ENCODE measurements around the gene ATP8A2. TPM values are rescaled to one million over a fixed set of nuclear protein-coding genes. Genes with fewer than 3 reads are reported as not detected.
"Not testable (repeated sequence)": the region's sequence is repeated elsewhere in the genome, so short reads cannot be mapped to it uniquely, and the experiment has no call there.

ATP8A2 gene
- total RNA-seq, 2 experiments from 2014 or later: not detected

- Histone ChIP-seq H3K4me2 (ENCODE audit: low read length) (no peak overlapping the region), H3K9me3 (ENCODE audit: low read length) (no peaks in the 10 kb centered on the region), H2AFZ (ENCODE audit: low read length) (no peak overlapping the region), H3K4me1 (ENCODE audit: insufficient read depth, low read length, poor library complexity, severe bottlenecking) (no peaks in the 10 kb centered on the region), H3K79me2 (ENCODE audit: insufficient read depth, low read depth, low read length) (no peaks in the 10 kb centered on the region), H3K27ac (ENCODE audit: low read depth, low read length, poor library complexity, severe bottlenecking) (no peak overlapping the region), H3K4me3 (ENCODE audit: low read depth, low read length, poor library complexity, severe bottlenecking) (no peak overlapping the region), H3K9me2 (ENCODE audit: insufficient read depth, low read length) (no peaks in the 10 kb centered on the region), H4K20me1 (ENCODE audit: insufficient read depth, low read length) (no peaks in the 10 kb centered on the region), H3K36me3 (ENCODE audit: insufficient read depth, low read length) (no peaks in the 10 kb centered on the region)
- intact Hi-C loops (cut with micrococcal nuclease; ENCODE audit: unreplicated experiment): no loop called here
- ChIA-PET POLR2A (no interaction called here), CTCF (ENCODE audit: unreplicated experiment) (no interaction called here)
- no TSS peak for BruUV-seq (replicated peaks)
- DNase-seq (ENCODE audit: low spot score): no peak
- TF ChIP-seq CTCF (conservative IDR thresholded peaks at IDR 0.05; ENCODE audit: low read length) (no peak), EZH2phosphoT487 (IDR thresholded peaks at IDR 0.05; ENCODE audit: borderline replicate concordance, low read depth, low read length) (no peak)
These were observed 695.8 kb downstream of the ATP8A2 start for GRCh38 chr13:26067601-26068000.

GRCh38 chr13:26068372-26068771 is 696.6 kb downstream of the ATP8A2 start:
- H4K20me1 ChIP-seq (ENCODE audit: insufficient read depth, low read length); H2AFZ ChIP-seq (ENCODE audit: low read length); H3K9me3 ChIP-seq (ENCODE audit: low read length); H3K4me1 ChIP-seq (ENCODE audit: insufficient read depth, low read length, poor library complexity, severe bottlenecking); DNase-seq (ENCODE audit: low spot score); H3K4me3 ChIP-seq (ENCODE audit: low read depth, low read length, poor library complexity, severe bottlenecking); H3K79me2 ChIP-seq (ENCODE audit: insufficient read depth, low read depth, low read length); BruUV-seq (replicated peaks); intact Hi-C loops (cut with micrococcal nuclease; ENCODE audit: unreplicated experiment); H3K36me3 ChIP-seq (ENCODE audit: insufficient read depth, low read length); H3K27ac ChIP-seq (ENCODE audit: low read depth, low read length, poor library complexity, severe bottlenecking); H3K4me2 ChIP-seq (ENCODE audit: low read length); H3K9me2 ChIP-seq (ENCODE audit: insufficient read depth, low read length); CTCF ChIA-PET (ENCODE audit: unreplicated experiment): not testable (repeated sequence)
- POLR2A ChIA-PET: interaction anchor here (0.6 kb wide), 1 partner anchor 404 kb away, joined by 4 read pairs; no protein-coding TSS in a partner anchor

- H3K79me2 ChIP-seq (ENCODE audit: insufficient read depth, low read depth, low read length); H2AFZ ChIP-seq (ENCODE audit: low read length); intact Hi-C loops (cut with micrococcal nuclease; ENCODE audit: unreplicated experiment); H3K4me3 ChIP-seq (ENCODE audit: low read depth, low read length, poor library complexity, severe bottlenecking); H3K4me1 ChIP-seq (ENCODE audit: insufficient read depth, low read length, poor library complexity, severe bottlenecking); H3K4me2 ChIP-seq (ENCODE audit: low read length); BruUV-seq (replicated peaks); H3K9me2 ChIP-seq (ENCODE audit: insufficient read depth, low read length); H3K27ac ChIP-seq (ENCODE audit: low read depth, low read length, poor library complexity, severe bottlenecking); H3K36me3 ChIP-seq (ENCODE audit: insufficient read depth, low read length); H4K20me1 ChIP-seq (ENCODE audit: insufficient read depth, low read length); DNase-seq (ENCODE audit: low spot score); H3K9me3 ChIP-seq (ENCODE audit: low read length): not testable (repeated sequence)
- POLR2A ChIA-PET: interaction anchor here (0.7 kb wide), 1 partner anchor 1052 kb away, joined by 3 read pairs; no protein-coding TSS in a partner anchor
- CTCF ChIA-PET (ENCODE audit: unreplicated experiment): interaction anchor here (0.6 kb wide), 1 partner anchor 41 kb away, joined by 3 read pairs; no protein-coding TSS in a partner anchor
These were observed 697.9 kb downstream of the ATP8A2 start for GRCh38 chr13:26069642-26070041.

- no peaks in the 10 kb centered on the region for H3K79me2 ChIP-seq (ENCODE audit: insufficient read depth, low read depth, low read length)
These were observed 699.9 kb downstream of the ATP8A2 start for GRCh38 chr13:26071691-26072090.

More at GRCh38 chr13:26071691-26072090, 699.9 kb downstream of the ATP8A2 start:
- no peak for TF ChIP-seq EZH2phosphoT487 (IDR thresholded peaks at IDR 0.05; ENCODE audit: borderline replicate concordance, low read depth, low read length)
- no peak for TF ChIP-seq CTCF (conservative IDR thresholded peaks at IDR 0.05; ENCODE audit: low read length)
- Histone ChIP-seq H3K9me2 (ENCODE audit: insufficient read depth, low read length) (no peaks in the 10 kb centered on the region), H4K20me1 (ENCODE audit: insufficient read depth, low read length) (no peaks in the 10 kb centered on the region), H3K9me3 (ENCODE audit: low read length) (no peaks in the 10 kb centered on the region), H2AFZ (ENCODE audit: low read length) (no peak overlapping the region), H3K4me3 (ENCODE audit: low read depth, low read length, poor library complexity, severe bottlenecking) (no peak overlapping the region), H3K4me2 (ENCODE audit: low read length) (no peak overlapping the region), H3K27ac (ENCODE audit: low read depth, low read length, poor library complexity, severe bottlenecking) (no peak overlapping the region), H3K4me1 (ENCODE audit: insufficient read depth, low read length, poor library complexity, severe bottlenecking) (no peaks in the 10 kb centered on the region), H3K36me3 (ENCODE audit: insufficient read depth, low read length) (no peaks in the 10 kb centered on the region)
- ChIA-PET POLR2A (no interaction called here), CTCF (ENCODE audit: unreplicated experiment) (no interaction called here)
- intact Hi-C loops (cut with micrococcal nuclease; ENCODE audit: unreplicated experiment): no loop called here
- BruUV-seq (replicated peaks): no TSS peak
- no peak for DNase-seq (ENCODE audit: low spot score)

Data from OCI-LY7 (cell line).